Measurements from ENCODE around the gene GJC3. TPM values are rescaled to one million over a fixed set of nuclear protein-coding genes. Genes with fewer than 3 reads are reported as not detected.
A peak's percentile ranks its signal among the peaks of the same experiment; 100 is the strongest.
"Not testable (repeated sequence)": the region's sequence is repeated elsewhere in the genome, so short reads cannot be mapped to it uniquely, and the experiment has no call there.

Gene GJC3
- total RNA-seq, 1 experiment from 2014 or later: not detected

DNA sequence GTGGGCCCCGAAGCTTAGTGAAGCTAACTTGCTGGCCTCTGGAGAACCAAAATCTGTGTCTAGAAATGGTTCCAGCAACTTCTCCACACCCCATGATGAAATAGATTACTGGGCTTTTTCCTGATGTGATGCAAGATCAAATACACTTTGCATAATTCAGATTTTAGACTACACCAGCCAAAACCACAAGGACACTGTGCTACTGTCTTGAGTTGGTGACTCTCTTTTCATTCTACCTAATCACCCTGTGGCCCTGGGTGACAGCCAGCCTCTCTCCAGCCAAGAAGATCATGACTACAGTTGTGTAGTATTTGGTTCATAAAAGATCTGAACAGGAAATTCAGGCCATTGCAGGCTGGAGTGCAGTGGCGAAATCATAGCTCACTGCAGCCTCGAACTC, 24.2 kb upstream of the GJC3 start:
- Mint-ChIP-seq H3K4me1 (ENCODE audit: low read depth, unreplicated experiment) (peaks cover 23% of the 10 kb centered on the region), H3K27ac (ENCODE audit: unreplicated experiment) (no peak overlapping the region), H3K36me3 (ENCODE audit: insufficient read depth, unreplicated experiment) (peaks cover 17% of the 10 kb centered on the region), H3K27me3 (ENCODE audit: unreplicated experiment) (no peaks in the 10 kb centered on the region), H3K4me3 (ENCODE audit: low read depth, unreplicated experiment) (no peak overlapping the region), H3K9me3 (ENCODE audit: low read depth, unreplicated experiment) (no peaks in the 10 kb centered on the region)
- CTCF ChIA-PET: interaction anchor here (0.7 kb wide), 2 partner anchors 57 to 539 kb away, joined by 3 to 6 read pairs; no protein-coding TSS in a partner anchor
- intact Hi-C loops (cut with micrococcal nuclease; ENCODE audit: unreplicated experiment): no loop called here
- peak; percentile 47 for DNase-seq
- TF ChIP-seq, protein P1, sequence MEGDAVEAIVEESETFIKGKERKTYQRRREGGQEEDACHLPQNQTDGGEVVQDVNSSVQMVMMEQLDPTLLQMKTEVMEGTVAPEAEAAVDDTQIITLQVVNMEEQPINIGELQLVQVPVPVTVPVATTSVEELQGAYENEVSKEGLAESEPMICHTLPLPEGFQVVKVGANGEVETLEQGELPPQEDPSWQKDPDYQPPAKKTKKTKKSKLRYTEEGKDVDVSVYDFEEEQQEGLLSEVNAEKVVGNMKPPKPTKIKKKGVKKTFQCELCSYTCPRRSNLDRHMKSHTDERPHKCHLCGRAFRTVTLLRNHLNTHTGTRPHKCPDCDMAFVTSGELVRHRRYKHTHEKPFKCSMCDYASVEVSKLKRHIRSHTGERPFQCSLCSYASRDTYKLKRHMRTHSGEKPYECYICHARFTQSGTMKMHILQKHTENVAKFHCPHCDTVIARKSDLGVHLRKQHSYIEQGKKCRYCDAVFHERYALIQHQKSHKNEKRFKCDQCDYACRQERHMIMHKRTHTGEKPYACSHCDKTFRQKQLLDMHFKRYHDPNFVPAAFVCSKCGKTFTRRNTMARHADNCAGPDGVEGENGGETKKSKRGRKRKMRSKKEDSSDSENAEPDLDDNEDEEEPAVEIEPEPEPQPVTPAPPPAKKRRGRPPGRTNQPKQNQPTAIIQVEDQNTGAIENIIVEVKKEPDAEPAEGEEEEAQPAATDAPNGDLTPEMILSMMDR (IDR thresholded peaks at IDR 0.05; ENCODE audit: unreplicated experiment): no peak
- BruUV-seq (replicated peaks): no TSS peak

- H3K27me3 Mint-ChIP-seq (ENCODE audit: unreplicated experiment); BruUV-seq (replicated peaks); H3K9me3 Mint-ChIP-seq (ENCODE audit: low read depth, unreplicated experiment); intact Hi-C loops (cut with micrococcal nuclease; ENCODE audit: unreplicated experiment); H3K4me3 Mint-ChIP-seq (ENCODE audit: low read depth, unreplicated experiment); DNase-seq: not testable (repeated sequence)
- peaks cover 17% of the 10 kb centered on the region for H3K36me3 Mint-ChIP-seq (ENCODE audit: insufficient read depth, unreplicated experiment)
- CTCF ChIA-PET: interaction anchor here (0.9 kb wide), 1 partner anchor 41 kb away, joined by 3 read pairs; no protein-coding TSS in a partner anchor
- H3K27ac Mint-ChIP-seq (ENCODE audit: unreplicated experiment): peak overlapping the region; percentile 68
- peaks cover 23% of the 10 kb centered on the region for H3K4me1 Mint-ChIP-seq (ENCODE audit: low read depth, unreplicated experiment)
Observed at GRCh38 chr7:99952649-99953048, 23.2 kb upstream of the GJC3 start.

DNA sequence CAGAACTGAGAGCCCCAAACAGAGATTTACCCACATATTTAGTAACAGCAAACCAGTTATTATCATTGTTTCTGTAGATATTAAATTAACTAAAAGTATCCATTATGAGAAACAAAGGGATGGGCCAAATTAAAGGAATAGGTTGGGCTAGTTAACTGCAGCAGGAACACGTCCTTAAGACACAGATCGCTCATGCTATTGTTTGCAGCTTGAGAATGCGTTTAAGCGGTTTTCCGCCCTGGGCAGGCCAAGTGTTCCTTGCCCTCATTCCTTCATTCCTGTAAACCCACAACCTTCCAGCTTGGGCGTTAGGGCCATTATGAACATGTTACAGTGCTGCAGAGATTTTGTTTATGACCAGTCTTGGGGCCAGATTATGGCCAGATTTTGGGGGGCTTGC, 21.4 kb upstream of the GJC3 start:
- BruUV-seq (replicated peaks); DNase-seq; H3K27me3 Mint-ChIP-seq (ENCODE audit: unreplicated experiment); CTCF ChIA-PET; H3K4me3 Mint-ChIP-seq (ENCODE audit: low read depth, unreplicated experiment); H3K27ac Mint-ChIP-seq (ENCODE audit: unreplicated experiment); intact Hi-C loops (cut with micrococcal nuclease; ENCODE audit: unreplicated experiment); H3K9me3 Mint-ChIP-seq (ENCODE audit: low read depth, unreplicated experiment): not testable (repeated sequence)
- Mint-ChIP-seq H3K36me3 (ENCODE audit: insufficient read depth, unreplicated experiment) (peaks cover 17% of the 10 kb centered on the region), H3K4me1 (ENCODE audit: low read depth, unreplicated experiment) (peaks cover 19% of the 10 kb centered on the region)

DNA sequence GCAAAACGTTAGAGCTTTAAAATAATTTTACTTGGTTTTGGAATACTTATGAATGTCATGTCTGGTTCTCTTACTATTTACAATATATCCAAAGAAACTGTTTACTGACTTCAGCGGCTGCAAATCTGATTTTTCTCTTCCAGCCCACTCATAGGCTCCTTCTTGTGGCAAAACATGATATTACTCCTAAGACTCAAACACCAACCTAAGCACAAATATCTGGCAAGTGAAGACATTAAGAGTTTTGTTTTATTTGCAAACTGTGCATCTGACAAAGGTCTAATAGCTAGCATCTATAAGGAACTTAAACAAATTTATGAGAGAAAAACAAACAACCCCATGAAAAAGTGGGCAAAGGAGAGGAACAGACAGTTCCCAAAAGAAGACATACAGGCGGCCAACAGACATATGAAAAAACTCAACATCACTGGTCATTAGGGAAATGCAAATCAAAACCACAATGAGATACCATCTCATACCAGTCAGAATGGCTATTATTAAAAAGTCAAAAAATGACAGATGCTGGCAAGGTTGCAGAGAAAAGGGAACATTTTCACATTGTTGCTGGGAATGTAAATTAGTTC, 20.3 kb upstream of the GJC3 start:
- CTCF ChIA-PET: no interaction called here
- H3K4me3 Mint-ChIP-seq (ENCODE audit: low read depth, unreplicated experiment): no peak overlapping the region
- intact Hi-C loops (cut with micrococcal nuclease; ENCODE audit: unreplicated experiment): no loop called here
- no TSS peak for BruUV-seq (replicated peaks)
- H3K9me3 Mint-ChIP-seq (ENCODE audit: low read depth, unreplicated experiment): no peaks in the 10 kb centered on the region
- peaks cover under 1% of the 10 kb centered on the region for H3K27me3 Mint-ChIP-seq (ENCODE audit: unreplicated experiment)
- no peak for DNase-seq
- H3K36me3 Mint-ChIP-seq (ENCODE audit: insufficient read depth, unreplicated experiment): peaks cover 12% of the 10 kb centered on the region
- peaks cover 8% of the 10 kb centered on the region for H3K4me1 Mint-ChIP-seq (ENCODE audit: low read depth, unreplicated experiment)
- TF ChIP-seq, protein P1 (IDR thresholded peaks at IDR 0.05; ENCODE audit: unreplicated experiment): no peak
- no peak overlapping the region for H3K27ac Mint-ChIP-seq (ENCODE audit: unreplicated experiment)

DNA sequence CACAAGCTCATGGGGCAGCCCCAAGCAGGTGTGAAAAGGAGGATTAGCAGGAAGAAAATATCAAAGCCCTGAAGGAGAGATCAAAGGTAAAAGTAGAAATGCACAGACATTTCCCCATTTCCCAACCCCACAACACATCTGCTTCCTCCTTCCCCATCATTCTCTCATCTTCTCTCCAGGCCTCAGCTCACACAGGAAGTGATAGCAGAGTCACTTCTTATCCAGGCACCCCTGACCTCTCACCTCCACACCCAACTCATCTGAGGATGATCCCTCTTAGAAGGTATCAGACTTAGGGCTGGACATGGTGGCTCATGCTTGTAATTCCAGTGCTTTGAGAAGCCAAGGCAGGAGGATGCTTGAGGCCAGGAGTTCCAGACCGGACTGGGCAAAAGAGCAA, 18.2 kb upstream of the GJC3 start:
- TF ChIP-seq, protein P1 (IDR thresholded peaks at IDR 0.05; ENCODE audit: unreplicated experiment): no peak
- peaks cover 18% of the 10 kb centered on the region for H3K27me3 Mint-ChIP-seq (ENCODE audit: unreplicated experiment)
- no peaks in the 10 kb centered on the region for H3K4me1 Mint-ChIP-seq (ENCODE audit: low read depth, unreplicated experiment)
- CTCF ChIA-PET: no interaction called here
- BruUV-seq (replicated peaks): no TSS peak
- H3K9me3 Mint-ChIP-seq (ENCODE audit: low read depth, unreplicated experiment): no peaks in the 10 kb centered on the region
- no peaks in the 10 kb centered on the region for H3K36me3 Mint-ChIP-seq (ENCODE audit: insufficient read depth, unreplicated experiment)
- no peak overlapping the region for H3K27ac Mint-ChIP-seq (ENCODE audit: unreplicated experiment)
- H3K4me3 Mint-ChIP-seq (ENCODE audit: low read depth, unreplicated experiment): no peak overlapping the region
- intact Hi-C loops (cut with micrococcal nuclease; ENCODE audit: unreplicated experiment): no loop called here
- DNase-seq: no peak
